ENCODE measurements around the gene EEF1AKMT2. TPM values are rescaled to one million over a fixed set of nuclear protein-coding genes. Genes with fewer than 3 reads are reported as not detected.
A peak's percentile ranks its signal among the peaks of the same experiment; 100 is the strongest.

The EEF1AKMT2 gene
- total RNA-seq, 1 donor: 20.3 TPM

DNA sequence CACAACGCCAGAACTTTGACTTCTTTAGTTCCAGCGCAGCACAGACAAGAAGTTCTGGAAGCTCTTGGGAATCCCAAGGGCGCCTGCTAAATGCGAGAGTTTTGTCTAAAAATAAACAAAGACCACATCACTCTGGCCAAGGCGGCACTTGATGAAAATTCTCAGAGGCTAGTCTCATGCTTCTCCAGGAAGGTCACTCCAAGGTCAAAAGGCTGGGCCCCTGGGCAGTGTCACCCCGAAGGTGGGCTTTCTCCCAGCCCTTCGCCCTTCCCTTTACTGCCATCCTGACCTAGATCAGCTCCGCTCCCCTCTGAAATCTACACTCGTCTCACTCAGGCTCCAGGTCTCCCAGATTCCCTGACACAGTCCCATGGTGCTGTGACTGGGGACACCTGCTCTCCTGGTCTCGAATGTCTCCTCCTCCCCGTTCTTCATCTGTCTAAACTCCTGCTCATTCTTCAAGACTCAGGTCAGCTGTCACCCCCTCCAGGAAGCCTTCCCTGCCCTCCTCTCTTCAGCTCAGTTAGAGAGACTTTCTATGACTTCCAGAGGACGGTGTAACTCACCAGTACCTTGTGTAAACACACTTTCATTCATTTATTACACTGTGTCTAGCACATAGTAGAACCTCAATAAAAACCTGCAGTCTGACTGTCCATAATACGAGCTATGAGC lies 58.0 kb downstream of the EEF1AKMT2 start:
- peak overlapping the region; percentile 60 for H3K27ac ChIP-seq (ENCODE audit: low read depth, low read length)
- no peak overlapping the region for H3K4me3 ChIP-seq (ENCODE audit: insufficient read depth, low read length)
- H4K20me1 ChIP-seq (ENCODE audit: insufficient read depth, low read length): peaks cover 29% of the 10 kb centered on the region
- H3K4me2 ChIP-seq (ENCODE audit: insufficient read depth, low read length): peak overlapping the region; percentile 30
- DNase-seq (ENCODE audit: insufficient read length, low spot score, missing footprints): no peak
- no peaks in the 10 kb centered on the region for H3K27me3 ChIP-seq (ENCODE audit: insufficient read depth, low read length)
- peaks cover 18% of the 10 kb centered on the region for H3K4me1 ChIP-seq (ENCODE audit: insufficient read depth, low read length)
- TF ChIP-seq CTCF (IDR thresholded peaks at IDR 0.05; ENCODE audit: extremely low read depth, low read depth, low read length): no peak
- peak overlapping the region; percentile 57 for H2AFZ ChIP-seq (ENCODE audit: low read length)
- no peaks in the 10 kb centered on the region for H3K36me3 ChIP-seq (ENCODE audit: insufficient read depth, low read length)
- H3K79me2 ChIP-seq (ENCODE audit: insufficient read depth, low read length): peaks cover 45% of the 10 kb centered on the region
- H3K9me3 ChIP-seq (ENCODE audit: low read depth, low read length): no peaks in the 10 kb centered on the region

GRCh38 chr10:124732931-124733570 lies 58.6 kb downstream of the EEF1AKMT2 start:
- no peaks in the 10 kb centered on the region for H3K27me3 ChIP-seq (ENCODE audit: insufficient read depth, low read length)
- H4K20me1 ChIP-seq (ENCODE audit: insufficient read depth, low read length): peaks cover 28% of the 10 kb centered on the region
- H3K27ac ChIP-seq (ENCODE audit: low read depth, low read length): peak overlapping the region; percentile 60
- peak overlapping the region; percentile 57 for H2AFZ ChIP-seq (ENCODE audit: low read length)
- no peaks in the 10 kb centered on the region for H3K36me3 ChIP-seq (ENCODE audit: insufficient read depth, low read length)
- H3K79me2 ChIP-seq (ENCODE audit: insufficient read depth, low read length): peaks cover 42% of the 10 kb centered on the region
- no peak overlapping the region for H3K4me3 ChIP-seq (ENCODE audit: insufficient read depth, low read length)
- peaks cover 18% of the 10 kb centered on the region for H3K4me1 ChIP-seq (ENCODE audit: insufficient read depth, low read length)
- H3K4me2 ChIP-seq (ENCODE audit: insufficient read depth, low read length): peak overlapping the region; percentile 30
- DNase-seq (ENCODE audit: insufficient read length, low spot score, missing footprints): peak; percentile 94
- no peaks in the 10 kb centered on the region for H3K9me3 ChIP-seq (ENCODE audit: low read depth, low read length)
- no peak for TF ChIP-seq CTCF (IDR thresholded peaks at IDR 0.05; ENCODE audit: extremely low read depth, low read depth, low read length)

DNA sequence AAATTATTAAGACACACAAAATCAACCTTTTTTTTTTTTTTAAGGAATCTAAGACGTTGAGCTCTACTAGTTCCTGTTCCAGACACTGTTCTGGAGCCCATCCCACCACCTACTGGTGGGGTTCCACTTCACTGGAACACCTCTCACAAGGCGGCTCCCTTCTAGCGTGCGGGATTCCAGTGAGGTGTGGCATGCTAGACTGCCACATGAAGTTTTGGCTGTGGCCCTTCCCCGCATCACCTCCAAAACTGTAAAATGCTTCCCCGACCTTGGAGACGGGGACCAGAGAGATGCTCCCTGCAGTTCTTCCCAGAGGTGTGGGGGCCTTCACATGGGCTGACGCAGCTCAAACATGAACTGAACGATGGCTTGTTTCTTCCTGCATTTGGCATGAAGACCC lies 60.1 kb downstream of the EEF1AKMT2 start:
- TF ChIP-seq CTCF (IDR thresholded peaks at IDR 0.05; ENCODE audit: extremely low read depth, low read depth, low read length): no peak
- Histone ChIP-seq H3K9me3 (ENCODE audit: low read depth, low read length) (no peaks in the 10 kb centered on the region), H2AFZ (ENCODE audit: low read length) (no peak overlapping the region), H3K27me3 (ENCODE audit: insufficient read depth, low read length) (no peaks in the 10 kb centered on the region), H3K4me1 (ENCODE audit: insufficient read depth, low read length) (peaks cover 13% of the 10 kb centered on the region), H4K20me1 (ENCODE audit: insufficient read depth, low read length) (peaks cover 14% of the 10 kb centered on the region), H3K36me3 (ENCODE audit: insufficient read depth, low read length) (no peaks in the 10 kb centered on the region), H3K79me2 (ENCODE audit: insufficient read depth, low read length) (peaks cover 29% of the 10 kb centered on the region), H3K4me2 (ENCODE audit: insufficient read depth, low read length) (no peak overlapping the region), H3K4me3 (ENCODE audit: insufficient read depth, low read length) (no peak overlapping the region), H3K27ac (ENCODE audit: low read depth, low read length) (no peak overlapping the region)
- DNase-seq (ENCODE audit: insufficient read length, low spot score, missing footprints): no peak

DNA sequence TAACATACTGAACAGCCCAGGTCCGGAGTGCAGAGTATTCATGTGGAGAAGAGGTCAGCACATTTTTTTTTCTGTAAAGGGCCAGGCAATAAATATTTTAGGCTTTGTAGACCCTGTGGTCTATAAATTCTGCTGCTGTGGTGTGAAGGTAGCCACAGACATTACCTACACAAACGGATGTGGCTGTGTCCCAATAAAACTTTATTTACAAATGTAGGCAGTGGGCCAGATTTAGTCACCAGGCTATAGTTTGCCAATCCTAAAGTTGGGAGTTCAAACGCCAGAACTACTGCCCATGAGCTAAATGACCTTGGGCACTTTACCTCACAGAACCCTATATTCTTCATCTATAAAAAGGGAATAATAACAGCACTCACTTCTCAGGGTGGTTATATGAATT lies 60.9 kb downstream of the EEF1AKMT2 start:
- Histone ChIP-seq H2AFZ (ENCODE audit: low read length) (no peak overlapping the region), H3K36me3 (ENCODE audit: insufficient read depth, low read length) (no peaks in the 10 kb centered on the region), H3K4me3 (ENCODE audit: insufficient read depth, low read length) (no peak overlapping the region), H3K4me1 (ENCODE audit: insufficient read depth, low read length) (peaks cover 12% of the 10 kb centered on the region), H3K27ac (ENCODE audit: low read depth, low read length) (no peak overlapping the region), H3K27me3 (ENCODE audit: insufficient read depth, low read length) (no peaks in the 10 kb centered on the region), H4K20me1 (ENCODE audit: insufficient read depth, low read length) (peaks cover 14% of the 10 kb centered on the region), H3K79me2 (ENCODE audit: insufficient read depth, low read length) (peaks cover 29% of the 10 kb centered on the region), H3K9me3 (ENCODE audit: low read depth, low read length) (no peaks in the 10 kb centered on the region), H3K4me2 (ENCODE audit: insufficient read depth, low read length) (no peak overlapping the region)
- DNase-seq (ENCODE audit: insufficient read length, low spot score, missing footprints): no peak
- TF ChIP-seq CTCF (IDR thresholded peaks at IDR 0.05; ENCODE audit: extremely low read depth, low read depth, low read length): no peak

Measured in osteoblast (primary cell).